Activated CD8-positive, alpha-beta memory T cell treated with anti-CD3 and anti-CD28 coated beads for 24 hours (primary cell): Measurements from ENCODE around the gene CAPN1.
"Not testable (repeated sequence)": the region's sequence is repeated elsewhere in the genome, so short reads cannot be mapped to it uniquely, and the experiment has no call there.

ENCODE experiments used
- DNase-seq: peaks from one replicate; pipeline ENCODE4 v3.0.0-alpha.2; 2020

Gene CAPN1

GRCh38 chr11:65221026-65221425 lies 39.3 kb downstream of the CAPN1 start:
- DNase-seq, result no peak

- no peak for DNase-seq
These were observed 41.3 kb downstream of the CAPN1 start for GRCh38 chr11:65223011-65223410.

GRCh38 chr11:65224930-65225278 lies 43.2 kb downstream of the CAPN1 start:
- DNase-seq, result no peak

- DNase-seq, result peak; percentile 79
These were observed 43.8 kb downstream of the CAPN1 start for GRCh38 chr11:65225279-65226102.

GRCh38 chr11:65226103-65226442 lies 44.3 kb downstream of the CAPN1 start:
- DNase-seq, result no peak

DNA sequence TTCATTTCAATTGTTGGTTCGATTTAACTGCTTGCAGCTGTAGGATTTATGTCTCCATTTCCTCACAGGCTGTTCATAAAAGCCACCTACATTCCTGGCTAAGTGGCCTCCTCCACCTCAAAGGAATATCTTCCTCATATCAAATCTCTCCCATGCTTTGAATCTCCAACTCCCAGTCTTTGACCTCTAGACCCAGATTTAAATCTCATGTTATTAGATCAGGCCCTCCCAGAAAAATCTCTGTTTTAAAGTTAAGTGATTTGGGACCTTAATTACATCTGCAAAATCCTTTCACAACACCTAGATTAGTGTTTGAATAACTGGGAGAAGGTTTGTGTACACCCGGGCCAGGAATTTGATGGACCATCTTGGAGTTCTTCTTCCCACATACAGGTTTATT lies 46.2 kb downstream of the CAPN1 start:
- DNase-seq, result no peak

DNA sequence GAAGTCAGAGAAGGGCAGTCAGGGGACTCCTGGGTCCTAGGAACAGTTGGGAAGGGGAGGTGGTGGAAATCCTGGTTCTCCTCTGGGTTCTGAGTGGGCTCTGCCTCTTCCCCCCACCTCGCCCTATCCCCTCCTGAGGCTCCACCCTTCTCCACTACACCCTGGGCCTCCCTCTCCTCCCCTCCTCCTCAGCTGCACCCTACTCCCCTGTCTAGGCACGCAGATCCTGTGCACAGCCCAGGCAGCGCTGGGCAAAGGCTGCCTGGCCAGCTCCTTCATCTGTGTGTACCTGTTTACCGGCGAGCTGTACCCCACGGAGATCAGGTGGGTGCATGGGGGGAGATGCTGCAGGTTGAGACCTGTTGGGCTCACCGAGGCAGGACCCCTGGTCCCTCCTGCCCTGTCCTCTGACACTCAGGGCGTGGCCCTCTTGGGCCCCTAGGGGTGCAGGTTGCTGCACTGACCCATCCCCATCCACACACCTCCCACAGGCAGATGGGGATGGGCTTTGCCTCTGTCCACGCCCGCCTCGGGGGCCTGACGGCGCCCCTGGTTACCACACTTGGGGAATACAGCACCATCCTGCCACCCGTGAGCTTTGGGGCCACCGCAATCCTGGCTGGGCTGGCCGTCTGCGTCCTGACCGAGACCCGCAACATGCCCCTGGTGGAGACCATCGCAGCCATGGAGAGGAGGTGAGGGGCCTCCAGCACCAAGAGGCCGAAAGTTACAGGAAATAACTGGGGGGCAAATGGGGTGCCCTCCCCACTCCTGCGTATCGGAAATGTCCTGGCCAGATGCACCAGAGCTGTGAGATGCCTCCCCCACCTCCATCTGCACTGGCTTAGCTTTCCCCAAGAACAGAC lies 54.7 kb downstream of the CAPN1 start:
- DNase-seq, result no peak

- DNase-seq, result not testable (repeated sequence)
These were observed 56.6 kb downstream of the CAPN1 start for GRCh38 chr11:65238302-65238701.

GRCh38 chr11:65241134-65241533 lies 59.4 kb downstream of the CAPN1 start:
- no peak for DNase-seq

GRCh38 chr11:65241692-65242091 lies 60.0 kb downstream of the CAPN1 start:
- no peak for DNase-seq

DNA sequence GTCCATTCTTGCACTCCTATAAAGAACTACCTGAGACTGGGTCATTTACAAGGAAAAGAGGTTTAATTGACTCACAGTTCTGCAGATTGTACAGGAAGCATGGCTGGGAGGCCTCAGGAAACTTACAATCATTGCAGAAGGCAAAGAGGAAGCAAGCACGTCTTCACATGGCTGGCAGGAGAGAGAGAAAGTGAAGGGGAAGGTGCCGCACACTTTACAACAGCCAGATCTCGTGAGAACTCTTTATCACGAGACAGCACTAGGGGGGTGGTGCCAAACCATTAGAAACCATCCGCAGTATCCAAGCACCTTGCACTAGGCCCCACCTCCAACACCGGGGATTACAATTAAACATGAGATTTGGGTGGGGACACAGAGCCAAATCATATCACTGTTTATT lies 60.7 kb downstream of the CAPN1 start:
- DNase-seq, result no peak

- no peak for DNase-seq
These were observed 62.1 kb downstream of the CAPN1 start for GRCh38 chr11:65243797-65244196.

- not testable (repeated sequence) for DNase-seq
These were observed 63.3 kb downstream of the CAPN1 start for GRCh38 chr11:65245046-65245445.

- DNase-seq, result no peak
These were observed 64.8 kb downstream of the CAPN1 start for GRCh38 chr11:65246506-65246905.

DNA sequence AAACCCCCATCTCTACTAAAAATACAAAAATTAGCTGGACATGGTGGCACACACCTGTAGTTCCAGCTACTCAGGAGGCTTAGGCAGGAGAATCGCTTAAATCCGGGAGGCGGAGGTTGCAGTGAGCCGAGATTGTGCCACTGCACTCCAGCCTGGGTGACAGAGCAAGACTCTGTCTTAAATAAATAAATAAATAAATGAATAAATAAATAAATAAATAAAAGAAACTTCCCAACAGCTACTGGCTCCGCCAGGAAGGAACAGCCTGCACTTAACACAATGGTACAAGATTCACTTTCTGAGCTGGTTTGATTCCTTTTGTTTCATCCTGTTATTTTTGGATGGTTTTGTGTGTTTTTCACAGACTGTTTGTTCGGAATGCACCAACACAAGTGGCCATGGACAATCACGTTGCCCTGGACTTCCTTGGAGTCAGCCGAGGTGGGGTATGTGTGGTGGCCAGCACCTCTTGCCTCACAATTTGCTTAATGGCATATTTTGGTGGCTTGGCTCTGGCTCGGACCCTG lies 66.5 kb downstream of the CAPN1 start:
- not testable (repeated sequence) for DNase-seq

DNA sequence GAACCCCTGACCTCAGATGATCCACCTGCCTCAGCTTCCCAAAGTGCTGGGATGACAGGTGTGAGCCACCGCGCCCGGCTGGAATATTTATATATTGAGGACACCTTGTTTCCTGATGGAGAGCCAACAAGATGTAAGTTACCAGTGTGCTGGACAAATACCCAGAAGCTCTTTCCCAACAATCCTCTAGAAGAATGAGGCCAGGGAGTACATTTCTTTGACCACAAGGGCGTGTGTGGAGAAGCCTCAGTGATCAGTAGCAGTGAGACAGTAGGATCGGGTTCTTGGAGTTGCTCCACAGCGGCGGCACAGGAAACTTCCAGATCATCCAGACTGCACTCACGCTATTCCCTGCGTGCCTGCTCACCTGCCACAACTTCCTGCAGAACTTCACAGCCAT lies 69.7 kb downstream of the CAPN1 start:
- no peak for DNase-seq

- no peak for DNase-seq
These were observed 73.0 kb downstream of the CAPN1 start for GRCh38 chr11:65254724-65255123.

- DNase-seq, result no peak
These were observed 77.3 kb downstream of the CAPN1 start for GRCh38 chr11:65258988-65259387.

DNA sequence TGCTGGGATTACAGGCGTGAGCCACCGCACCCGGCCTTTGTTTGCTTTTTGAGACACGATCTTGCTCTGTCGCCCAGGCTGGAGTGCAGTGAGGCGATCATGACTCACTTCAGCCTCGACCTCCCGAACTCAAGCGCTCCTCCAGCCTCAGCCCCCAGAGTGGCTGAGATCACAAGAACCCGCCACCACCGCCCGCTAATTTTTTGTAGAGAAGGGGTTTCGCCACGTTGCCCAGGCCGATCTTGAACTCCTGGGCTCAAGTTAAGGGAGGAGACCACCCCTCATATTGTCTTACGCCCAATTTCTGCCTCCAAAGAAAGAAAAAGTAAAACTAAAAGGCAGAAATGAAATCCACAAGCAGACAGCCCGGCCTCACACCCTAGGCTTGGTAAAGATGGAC lies 78.6 kb downstream of the CAPN1 start:
- DNase-seq, result no peak

- no peak for DNase-seq
These were observed 79.2 kb downstream of the CAPN1 start for GRCh38 chr11:65260756-65261590.
